Middle frontal gyrus (tissue), 1 donor: ENCODE measurements around the gene PSORS1C1.

Source experiments
- DNase-seq: peaks from one replicate; pipeline ENCODE4 v3.0.0-alpha.2; 2015; ENCODE audit warnings: low spot score; ENCODE audit errors: extremely low spot score

Gene PSORS1C1

DNA sequence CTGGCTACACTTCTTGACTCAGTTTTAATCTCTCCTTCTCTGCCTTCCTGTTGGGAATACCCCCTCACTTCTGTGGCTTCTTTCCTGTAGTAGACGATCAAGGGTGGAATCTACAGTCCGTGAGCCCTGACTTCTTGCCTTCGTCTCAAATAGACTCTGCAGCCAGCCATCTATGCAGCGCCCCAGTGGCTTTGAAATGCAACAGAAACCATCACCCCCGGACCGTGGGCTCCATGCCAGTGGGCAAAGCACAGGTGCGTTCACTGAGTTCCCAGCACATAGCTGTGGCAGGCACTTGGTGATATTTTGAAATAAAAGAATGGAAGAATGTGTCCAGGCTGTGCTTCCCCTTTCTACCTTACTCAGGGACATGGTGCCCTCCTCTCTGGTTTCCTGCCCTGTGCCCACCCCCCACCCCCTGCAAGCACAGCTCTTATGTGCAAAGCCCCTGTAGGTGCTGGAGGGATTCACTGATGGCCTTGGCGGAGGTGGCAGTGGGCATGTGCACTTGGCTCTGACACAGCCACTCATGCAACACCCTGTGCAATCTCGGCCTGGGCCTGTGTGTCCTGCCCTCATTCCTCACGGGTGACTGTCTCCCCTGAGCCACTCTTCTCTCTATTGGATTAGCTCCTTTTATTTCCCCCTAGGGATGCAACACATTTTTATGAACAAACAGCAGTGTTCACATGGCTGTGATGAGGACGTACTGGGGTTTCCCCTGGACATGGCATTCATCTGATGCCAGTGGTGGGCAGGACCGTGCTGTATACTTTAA is 11.2 kb downstream of the PSORS1C1 start:
- no peak for DNase-seq

DNA sequence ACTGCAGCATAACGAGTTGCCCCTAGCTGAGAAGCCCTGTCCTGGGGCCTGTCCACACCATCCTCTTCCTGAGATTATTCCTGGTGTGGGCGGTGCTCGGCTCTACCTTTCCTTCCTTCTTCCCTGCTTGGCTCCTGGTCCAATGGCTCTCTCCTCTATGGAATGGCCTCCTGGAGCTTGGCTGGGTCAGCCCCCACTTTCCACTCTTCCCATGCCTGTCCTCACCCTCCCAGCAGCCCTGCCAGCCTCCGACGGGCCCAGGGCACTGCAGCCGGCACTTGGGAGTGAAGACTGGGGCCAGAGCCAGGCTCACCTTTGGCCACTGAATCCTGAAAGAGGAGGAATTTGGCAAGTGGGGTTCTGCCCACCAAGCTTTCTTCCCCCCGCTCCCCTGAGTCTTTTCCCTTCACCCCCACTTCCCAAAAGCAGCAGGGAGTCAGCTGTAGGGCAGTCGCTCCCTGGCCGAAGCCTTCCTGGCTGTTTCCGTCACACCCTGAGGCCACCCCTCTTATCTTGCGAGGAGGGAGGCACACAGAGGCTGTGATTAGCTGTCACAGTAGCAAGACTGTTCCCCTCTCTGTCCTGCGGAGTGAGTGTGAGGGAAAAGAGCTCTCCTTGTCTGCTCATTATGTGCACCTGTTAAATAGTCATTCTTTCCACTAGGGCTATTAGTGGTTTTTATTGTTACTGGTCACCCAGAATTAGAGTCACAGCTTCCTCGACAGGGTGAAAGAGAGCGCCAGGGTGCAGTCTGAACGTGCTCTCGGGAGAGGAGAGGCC is 12.0 kb downstream of the PSORS1C1 start:
- no peak for DNase-seq

DNA sequence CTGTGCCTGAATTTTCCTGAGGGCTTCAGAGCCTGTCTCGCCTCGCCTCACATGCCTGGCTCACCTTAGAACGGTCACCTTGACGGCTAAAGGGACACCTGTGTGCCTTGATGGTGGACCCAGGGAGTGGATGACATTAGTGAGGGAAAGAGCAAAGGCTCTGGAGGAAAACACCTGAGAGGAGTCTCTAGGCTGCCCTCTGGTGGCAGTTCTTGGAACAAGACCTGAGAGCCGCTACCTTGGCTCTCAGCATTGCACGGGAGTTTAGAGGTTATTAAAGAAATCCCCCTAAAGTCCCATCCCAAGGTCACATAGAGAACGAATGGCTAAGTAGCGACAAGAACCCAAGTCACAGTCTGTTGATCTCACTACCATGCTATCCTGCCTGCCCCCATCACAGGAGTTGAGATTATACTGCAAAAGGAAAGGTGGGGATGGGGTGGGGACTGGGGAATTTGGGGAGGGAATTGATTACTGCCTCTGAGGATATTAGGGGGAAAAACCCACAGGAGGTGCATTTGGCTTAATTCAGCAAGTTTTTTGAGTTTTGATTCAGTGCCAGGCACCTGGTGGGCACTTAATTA is 13.6 kb downstream of the PSORS1C1 start:
- no peak for DNase-seq

DNA sequence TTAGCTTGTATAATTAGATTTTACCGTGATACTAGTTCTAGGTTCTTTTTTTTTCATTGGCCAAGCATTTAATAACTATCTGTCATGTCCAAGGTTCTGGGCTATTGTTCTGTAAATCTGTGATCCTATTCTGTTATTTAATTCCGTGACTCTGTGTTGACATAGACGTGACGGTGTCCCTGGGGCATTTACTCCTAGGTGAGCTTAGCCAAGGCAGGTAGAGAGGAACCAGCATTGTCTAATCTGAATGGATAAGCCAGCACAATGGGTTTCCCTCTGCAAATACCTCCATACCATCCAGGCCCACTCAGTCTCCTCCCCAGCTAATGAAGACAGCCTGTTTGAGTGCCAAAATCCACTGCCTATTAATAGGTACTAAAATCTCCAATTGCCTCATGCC is 14.5 kb downstream of the PSORS1C1 start:
- no peak for DNase-seq

DNA sequence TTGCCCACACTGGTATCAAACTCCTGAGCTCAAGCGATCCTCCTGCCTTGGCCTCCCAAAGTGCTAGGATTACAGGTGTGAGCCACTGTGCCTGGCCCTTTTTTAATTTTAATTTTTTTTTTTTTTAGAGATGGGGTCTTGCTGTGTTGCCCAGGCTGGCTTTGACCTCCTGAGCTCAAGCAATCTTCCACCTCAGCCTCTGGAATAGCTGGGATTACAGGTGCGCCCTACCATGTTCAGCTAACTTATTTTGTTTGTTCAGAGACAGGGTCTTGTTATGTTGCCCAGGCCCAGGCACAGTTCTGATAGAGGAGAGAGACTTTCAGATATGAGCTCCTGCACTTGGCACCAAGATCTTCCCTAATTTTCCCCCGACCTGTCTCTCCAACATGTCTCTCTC is 16.2 kb downstream of the PSORS1C1 start:
- no peak for DNase-seq

DNA sequence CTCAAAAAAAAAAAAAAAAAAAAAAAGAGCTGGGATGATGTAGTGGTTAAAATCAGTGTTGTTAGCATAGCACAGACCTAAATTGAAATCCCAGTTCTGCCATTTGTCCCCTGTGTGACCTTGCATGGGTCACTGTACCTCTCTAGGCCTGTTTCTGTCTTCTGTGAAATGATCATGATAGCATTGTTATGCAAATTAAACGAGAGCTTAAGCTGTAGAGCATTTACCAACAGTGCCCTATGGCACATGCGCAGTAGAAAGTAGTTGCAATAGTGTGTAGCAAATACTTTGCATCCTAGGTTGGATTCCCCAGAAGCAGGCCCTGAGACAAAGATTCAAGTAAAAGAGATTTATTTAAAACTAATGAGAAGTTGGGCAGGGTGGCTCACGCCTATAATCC is 17.0 kb downstream of the PSORS1C1 start:
- DNase-seq = no peak

DNA sequence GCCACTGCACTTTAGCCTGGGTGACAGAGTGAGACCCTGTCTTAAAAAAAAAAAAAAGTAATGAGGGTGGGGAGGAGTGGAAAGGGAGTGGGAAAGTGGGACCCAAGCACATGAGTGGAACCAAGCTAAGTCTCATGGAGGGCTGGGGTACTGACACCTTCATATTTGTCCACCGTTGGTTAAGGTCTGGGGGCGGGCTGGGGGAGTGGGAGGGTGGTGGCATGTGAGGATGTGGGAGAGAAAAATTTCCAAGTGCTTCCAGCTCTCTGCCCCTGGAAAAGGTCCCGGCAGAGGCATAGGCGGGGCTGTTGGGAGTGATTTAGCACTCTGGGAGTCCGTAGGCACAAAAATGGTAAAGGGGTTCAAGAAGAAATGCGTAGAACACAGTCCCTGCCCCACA is 18.2 kb downstream of the PSORS1C1 start:
- DNase-seq = no peak

DNA sequence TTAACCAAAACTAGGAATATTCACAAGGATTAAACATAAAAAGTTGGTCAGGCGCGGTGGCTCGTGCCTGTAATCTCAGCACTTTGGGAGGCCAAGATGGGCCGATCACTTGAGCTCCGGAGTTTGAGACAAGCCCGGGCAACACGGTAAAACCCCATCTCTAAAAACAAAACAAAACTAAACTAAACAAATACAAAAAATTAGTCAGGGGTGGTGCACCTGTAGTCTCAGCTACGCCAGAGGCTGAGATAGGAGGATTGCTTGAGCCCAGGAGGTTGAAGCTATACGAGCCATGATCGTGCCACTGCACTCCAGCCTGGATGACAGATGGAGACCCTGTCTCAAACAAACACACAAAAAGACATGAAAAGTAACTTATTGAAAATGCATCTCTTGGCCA is 21.1 kb downstream of the PSORS1C1 start:
- no peak for DNase-seq

DNA sequence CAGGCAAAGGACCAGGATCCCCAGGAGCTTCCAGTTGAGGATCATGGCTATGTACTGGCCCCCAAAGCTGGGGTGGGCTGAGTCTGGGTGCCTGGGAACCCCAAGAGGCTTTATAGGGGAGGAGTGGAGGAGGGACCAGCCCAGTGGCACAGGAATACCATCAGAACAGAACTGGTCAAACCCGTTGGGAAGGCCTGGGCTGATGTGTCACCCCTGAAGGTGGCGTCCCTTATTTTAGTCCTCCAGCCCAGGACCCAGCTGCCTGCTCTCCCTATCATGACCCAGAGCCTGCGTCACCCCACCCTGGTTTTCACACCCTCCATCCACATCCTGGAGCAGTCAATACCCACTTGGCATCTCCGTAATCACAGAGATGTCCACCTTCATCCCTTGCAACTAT is 24.4 kb downstream of the PSORS1C1 start, which contains the start of gene PSORS1C2:
Gene PSORS1C2 (minus strand): TSS at position 85 of the 400 bp plus-strand sequence. CDS start 40 bp downstream, at position 45.
- no peak for DNase-seq

DNA sequence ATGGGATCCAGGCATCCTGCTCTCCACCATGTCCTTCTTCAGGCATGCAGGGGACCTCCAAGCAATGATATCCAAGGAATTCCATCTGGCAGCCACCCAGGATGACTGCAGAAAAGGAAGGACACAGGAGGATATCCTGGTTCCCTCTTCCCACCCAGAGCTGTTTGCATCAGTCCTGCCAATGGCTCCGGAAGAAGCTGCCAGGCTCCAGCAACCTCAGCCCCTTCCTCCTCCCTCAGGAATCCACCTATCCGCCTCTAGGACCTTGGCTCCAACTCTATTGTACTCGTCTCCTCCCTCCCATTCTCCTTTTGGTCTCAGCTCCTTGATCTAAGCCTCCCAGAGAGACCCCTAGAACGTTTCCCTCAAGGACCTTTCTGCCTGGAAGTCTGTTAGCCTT is 25.0 kb downstream of the PSORS1C1 start:
- no peak for DNase-seq

DNA sequence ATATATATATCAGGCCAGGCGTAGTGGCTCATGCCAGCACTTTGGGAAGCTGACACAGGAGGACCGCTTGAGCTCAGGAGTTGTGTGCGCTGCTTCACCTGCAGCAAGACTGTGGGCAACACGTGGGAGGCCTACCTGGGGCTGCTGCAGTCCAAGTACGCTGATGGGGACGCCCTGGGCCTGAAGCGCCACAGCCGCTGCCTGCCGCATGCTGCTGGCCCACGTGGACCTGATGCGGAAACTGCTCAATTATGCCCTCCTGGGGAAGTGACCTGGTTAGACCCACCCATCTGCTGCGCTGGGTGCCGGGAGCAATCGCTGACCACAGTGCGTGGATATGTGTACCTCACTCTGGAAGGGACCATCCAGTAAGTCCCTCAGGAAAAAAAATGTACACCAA is 26.0 kb downstream of the PSORS1C1 start:
- no peak for DNase-seq

DNA sequence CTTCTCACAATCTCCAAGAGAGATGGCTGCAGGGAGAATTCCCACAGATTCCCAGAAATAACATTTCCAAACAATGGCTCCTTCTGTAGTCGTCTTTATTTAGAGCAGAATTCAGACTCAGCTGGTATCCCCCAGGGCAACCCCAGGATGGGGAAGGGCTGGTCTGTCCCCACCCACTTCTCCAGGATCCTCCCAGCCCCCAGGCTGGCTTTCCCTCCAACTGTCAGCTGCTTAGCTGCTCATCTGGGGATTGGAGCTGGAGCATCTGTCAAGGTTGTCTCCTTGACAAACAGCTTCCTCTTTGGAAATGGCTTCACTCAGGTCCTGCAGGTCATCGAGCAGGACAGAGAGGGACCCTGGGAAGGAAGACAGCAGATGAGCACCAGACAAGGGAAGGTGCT is 27.8 kb downstream of the PSORS1C1 start:
- no peak for DNase-seq

DNA sequence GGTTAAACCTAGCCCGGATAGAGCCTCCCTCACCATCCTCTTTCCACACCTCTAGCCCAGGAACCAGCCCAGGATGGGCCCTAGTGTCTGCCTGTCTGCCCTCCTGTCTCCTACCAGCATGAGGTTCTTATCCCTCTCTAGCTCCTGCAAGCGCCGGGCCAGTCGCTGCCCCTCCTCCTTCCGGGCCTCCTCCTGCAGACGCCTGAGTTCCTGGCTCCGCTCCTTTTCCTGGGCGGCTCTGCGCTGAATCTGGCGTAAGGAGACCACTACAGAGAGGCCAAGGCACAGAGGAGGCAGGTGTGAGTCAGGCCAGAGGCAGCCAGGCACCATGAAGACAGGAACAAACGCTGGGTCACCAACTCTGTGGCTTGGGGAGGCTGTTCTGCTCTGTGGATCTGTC is 28.5 kb downstream of the PSORS1C1 start:
- no peak for DNase-seq

DNA sequence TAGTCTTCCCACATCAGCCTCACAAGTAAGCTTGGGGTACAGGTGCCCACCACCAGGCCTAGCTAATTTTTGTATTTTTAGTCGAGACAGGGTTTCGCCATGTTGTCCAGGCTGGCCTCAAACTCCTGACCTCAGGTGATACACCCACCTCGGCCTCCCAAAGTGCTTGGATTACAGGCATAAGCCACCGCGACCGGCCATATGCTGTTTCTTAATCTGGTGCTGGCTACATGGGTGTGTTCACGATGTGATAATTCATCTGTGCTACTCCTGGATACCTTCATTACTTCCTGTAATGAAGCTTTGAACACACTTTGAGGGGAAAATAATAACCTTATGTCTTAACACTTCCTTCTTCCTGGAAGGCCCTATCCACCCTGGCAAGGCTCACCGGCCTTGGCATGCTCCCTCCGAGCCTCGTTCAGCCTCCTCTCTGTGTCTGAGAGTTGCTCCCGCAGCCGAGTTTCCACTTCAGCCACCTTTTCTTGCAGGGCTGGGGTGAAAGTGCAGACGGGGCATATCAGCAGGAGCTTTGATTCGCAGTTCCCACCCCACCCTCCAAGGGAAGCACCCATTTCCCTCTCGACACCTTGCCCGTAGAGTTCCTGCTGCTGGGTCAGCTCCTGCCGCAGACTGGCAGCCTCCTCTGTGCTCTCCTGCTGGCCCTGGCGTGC is 29.8 kb downstream of the PSORS1C1 start:
- no peak for DNase-seq

DNA sequence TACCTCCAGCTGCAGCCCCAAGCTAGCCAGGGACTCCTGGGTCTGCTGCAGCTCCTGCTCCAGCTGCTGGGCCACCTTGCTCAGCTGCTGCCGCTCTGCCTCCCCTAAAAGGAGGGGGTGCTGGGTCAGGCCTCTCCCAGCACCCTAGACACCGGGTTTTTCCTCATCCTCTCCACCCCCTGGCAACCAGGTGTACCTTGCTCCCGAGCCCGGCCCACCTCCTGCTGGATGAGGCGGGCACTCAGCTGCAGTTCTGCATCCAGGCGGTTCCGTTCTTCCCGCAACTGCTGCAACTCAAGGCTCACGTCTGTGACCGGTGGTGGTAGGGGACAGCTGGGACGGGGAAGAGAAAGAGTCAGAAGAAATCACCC is 30.4 kb downstream of the PSORS1C1 start:
- no peak for DNase-seq

DNA sequence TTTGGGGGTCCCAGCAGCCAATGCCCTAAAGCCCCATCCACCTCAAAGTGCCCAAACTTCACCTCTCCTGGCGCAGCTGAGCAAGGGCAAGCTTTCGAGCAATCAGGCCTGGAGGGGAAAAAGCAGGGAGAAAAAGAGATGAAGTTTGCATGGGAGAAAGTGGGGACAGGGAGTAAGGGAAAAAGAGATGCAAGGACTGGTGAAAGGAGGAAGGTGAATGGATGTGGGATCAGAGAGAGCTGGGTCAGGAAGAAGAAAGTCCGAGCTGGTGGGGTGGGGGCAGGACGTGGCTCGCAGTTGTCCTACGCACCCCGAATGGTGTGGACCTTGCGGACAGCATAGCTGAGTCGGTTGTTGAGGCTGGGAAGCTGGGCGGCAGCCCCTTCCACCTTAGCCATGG is 30.8 kb downstream of the PSORS1C1 start:
- no peak for DNase-seq

DNA sequence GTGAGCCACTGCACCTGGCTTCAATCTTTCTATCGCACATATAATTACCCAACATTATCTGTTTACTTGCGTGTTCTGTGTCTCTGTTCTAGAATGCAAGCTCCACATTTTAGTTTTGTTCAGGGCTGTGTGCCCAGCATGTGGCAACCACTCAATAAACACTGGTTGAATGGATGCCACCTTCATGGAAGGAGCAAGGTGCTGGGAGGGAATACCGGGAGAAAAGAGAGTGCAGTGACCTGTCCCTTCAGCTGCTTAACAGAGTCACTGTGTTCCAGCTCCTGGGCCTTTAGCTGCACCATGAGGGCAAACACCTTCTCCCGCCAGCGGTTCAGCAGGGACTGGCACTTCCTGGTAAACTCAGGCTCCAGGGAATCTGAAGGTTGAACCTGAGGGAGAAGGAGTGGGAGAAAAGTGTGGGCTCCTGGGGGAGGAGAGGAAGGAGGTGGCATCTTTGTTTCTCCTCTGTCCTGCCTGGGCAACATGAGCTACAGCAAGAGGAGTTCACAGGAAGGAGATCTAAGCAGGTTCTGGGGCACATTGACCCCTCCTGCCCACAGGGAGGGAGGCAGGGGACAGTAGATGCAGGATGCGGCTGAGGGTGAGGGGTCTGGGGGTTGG is 35.3 kb downstream of the PSORS1C1 start:
- no peak for DNase-seq

DNA sequence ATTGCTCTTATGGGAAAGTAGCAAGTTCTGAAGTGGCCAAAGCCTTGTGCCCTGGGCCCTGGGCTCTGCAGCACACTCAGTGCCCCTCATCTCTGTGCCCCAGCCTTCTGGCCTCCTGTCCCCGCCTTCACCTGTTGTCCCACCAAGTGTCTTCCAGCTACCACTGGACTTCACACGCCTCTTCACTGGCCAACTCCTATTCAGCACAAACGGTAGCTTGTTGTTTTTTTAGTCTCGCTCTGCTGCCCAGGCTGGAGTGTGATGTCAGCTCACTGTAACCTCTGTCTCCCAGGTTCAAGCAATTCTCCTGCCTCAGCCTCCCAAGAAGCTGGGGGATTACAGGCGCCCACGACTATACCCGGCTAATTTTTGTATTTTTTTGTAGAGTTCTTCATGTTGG is 38.2 kb downstream of the PSORS1C1 start:
- no peak for DNase-seq

DNA sequence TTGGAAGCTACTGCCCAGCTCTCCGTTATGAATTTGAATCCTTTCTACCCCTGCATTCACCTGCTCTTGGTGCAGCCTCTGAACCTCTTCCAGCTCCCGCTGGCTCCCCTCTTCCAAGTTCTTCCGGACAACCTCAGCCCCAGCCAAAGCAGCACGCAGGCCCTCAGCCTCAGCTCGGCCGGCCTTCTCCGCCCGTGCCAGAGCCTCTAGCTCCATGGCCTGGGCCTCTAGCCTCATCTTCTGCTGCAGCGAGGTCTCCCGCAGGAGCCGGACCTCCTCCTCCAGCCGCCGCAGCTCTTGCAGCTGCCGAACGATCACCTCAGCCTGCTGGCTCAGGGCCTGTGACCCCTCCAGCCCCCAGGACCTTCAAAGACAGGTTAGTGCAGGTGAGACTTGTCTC is 39.8 kb downstream of the PSORS1C1 start:
- DNase-seq = no peak

DNA sequence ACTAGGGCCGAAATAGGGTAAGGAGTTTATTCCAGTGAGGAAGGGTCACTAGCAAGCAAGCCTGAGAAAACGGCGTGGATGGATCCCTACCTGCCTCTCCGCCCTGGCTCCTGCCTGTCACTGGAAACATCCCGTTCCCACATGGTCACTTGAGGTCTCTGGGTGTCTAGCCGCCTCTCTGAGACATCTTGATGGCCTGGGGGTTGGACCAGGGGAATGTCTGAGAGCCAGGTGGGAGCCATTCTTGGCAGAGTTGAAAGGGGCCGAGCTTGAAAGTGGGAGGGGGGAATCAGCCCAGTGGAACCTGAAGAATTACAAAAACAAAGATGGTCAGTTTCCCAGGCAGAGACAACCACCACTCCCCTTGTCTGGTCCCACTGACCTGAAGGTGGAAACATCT is 42.0 kb downstream of the PSORS1C1 start:
- no peak for DNase-seq

DNA sequence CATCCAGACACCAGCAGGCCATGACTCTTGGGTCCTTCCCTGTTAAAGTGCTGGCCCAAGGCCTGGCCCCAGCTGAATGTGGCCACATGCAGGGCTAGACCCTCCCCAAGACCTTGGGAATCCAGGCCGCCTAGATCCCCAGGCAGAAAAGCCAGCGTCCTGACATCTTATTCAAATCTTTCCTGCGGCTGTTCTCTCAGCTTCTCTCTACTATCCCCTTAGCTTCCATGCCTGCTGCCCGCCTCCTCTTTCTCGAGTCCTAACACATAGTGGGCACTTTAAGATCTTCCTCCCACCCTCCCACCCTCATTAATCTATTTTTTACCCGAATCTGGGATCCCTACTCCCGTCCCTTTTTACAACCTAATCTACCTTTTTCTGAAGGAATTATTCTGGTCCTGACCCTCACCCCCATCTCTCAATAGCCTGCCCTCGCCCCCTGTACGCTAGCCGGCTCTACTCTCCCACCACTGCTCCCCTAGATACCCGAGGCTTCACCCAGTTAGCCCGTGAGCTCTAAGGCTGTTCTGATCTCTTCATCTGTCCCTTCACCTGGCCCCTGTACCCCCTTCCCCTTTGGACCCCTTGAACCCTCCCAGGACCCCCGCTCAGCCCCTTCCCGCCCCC is 43.0 kb downstream of the PSORS1C1 start, which contains the start of gene CCHCR1:
Gene CCHCR1 (minus strand): TSS at position 290 of the 627 bp plus-strand sequence. CDS start 202 bp downstream, at position 88.
- no peak for DNase-seq
